Endometrial microvascular endothelial cells (primary cell): Measurements from ENCODE around the gene ZNF540. TPM values are rescaled to one million over a fixed set of nuclear protein-coding genes. Genes with fewer than 3 reads are reported as not detected.
"Not testable (repeated sequence)": the region's sequence is repeated elsewhere in the genome, so short reads cannot be mapped to it uniquely, and the experiment has no call there.

Experiments
- in situ Hi-C: cut with HindIII; loops from 2 replicates; pipeline ENCODE4 v1.10.0; 2017; ENCODE audit warnings: low sequenced_read_pairs, low pct_unique_long_range_greater_than_20kb; ENCODE audit errors: inconsistent ontology term
- total RNA-seq: library from RNA; depleted of rRNA; stranded (reverse); fragments of >200 nt; gene quantifications from one replicate; pipeline ENCODE4 v1.2.3, GENCODE V29; 2015; ENCODE audit errors: inconsistent ontology term

ZNF540 gene
- not detected for total RNA-seq

GRCh38 chr19:37594304-37594981 is at the start of gene ZNF540, which contains the start of gene ZNF571:
Gene ZNF540 (plus strand): TSS chr19:37594876. CDS start chr19:37598448, 3,572 bp downstream.
Gene ZNF571 (minus strand): TSS chr19:37594792. CDS start chr19:37586676, 8,116 bp downstream.
- in situ Hi-C loops = no loop called here

- in situ Hi-C loops = no loop called here
These were observed 43.3 kb upstream of the ZNF540 start for GRCh38 chr19:37551129-37551993.

DNA sequence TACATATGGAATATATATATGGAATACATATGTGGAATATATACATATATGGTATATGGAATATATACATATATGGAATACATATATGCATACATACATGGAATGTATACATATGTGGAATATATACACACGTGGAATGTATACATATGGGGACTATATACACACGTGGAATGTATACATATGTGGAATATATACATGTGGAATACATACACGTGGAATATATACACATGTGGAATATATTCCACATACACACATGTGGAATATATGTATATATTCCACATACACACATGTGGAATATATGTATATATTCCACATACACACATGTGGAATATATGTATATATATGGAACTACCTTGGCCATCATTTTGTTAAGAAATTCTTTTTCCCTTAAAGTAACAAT is 31.2 kb upstream of the ZNF540 start:
- in situ Hi-C loops = no loop called here

DNA sequence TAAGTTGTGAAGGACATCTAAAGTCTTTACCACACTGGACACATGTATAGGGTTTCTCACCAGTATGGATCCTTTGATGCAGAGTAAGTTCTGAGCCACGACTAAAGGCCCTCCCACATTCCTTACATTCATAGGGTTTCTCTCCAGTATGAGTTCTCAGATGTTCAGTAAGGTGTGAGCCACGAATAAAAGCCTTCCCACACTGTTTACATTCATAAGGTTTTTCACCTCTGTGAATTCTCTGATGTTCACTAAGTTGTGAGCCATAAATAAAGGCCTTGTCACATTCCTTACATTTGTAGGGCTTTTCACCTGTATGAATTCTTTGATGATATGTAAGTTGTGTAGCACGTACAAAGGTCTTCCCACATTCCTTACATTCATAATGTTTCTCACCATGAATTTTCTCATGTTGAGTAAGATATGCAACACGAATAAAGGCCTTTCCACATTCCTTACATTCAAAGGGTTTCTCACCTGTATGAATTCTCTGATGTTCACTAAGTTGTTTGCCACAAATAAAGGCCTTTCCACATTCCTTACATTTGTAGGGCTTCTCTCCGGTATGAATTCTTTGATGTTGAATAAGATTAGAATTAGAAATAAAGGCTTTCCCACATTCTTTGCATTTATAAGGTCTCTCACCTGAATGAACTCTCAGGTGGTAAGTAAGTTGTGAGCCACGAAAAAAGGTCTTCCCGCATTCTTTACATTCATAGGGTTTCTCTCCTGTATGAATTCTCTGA is 29.9 kb upstream of the ZNF540 start:
- in situ Hi-C loops = no loop called here

DNA sequence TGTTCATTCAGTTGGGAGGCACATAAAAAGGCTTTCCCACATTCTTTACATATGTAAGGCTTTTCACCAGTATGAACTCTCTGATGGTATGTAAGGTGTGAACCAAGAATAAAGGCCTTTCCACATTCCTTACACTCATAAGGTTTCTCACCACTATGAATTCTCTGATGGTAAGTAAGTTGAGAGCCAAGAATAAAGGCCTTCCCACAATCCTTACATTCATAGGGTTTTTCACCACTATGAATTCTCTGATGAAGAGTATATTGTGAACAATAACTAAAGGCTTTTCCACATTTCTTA is 29.4 kb upstream of the ZNF540 start:
- in situ Hi-C loops = no loop called here

GRCh38 chr19:37572203-37572602 is 22.5 kb upstream of the ZNF540 start:
- in situ Hi-C loops = no loop called here

DNA sequence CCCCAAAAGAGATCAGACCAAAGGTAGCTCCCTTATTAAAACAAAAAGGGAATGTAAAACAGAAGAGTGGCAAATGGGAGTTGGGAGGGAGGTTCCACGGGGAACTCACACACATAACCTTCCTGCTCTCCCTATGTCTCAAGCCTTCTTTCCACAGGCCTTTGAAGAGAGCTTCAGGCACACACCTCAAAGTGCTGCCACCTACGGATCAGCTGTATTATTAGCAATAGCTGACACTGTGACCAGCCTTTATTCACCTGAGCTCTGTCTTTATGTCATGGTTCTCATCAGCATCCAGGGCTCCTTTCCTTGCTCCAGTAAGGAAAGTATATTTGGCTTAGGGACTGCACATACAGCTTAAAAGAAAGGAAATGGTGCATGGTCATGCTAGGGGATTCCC is 11.3 kb upstream of the ZNF540 start:
- in situ Hi-C loops = no loop called here

- in situ Hi-C loops = no loop called here
These were observed 726 bp upstream of the ZNF540 start for GRCh38 chr19:37593996-37594303.

DNA sequence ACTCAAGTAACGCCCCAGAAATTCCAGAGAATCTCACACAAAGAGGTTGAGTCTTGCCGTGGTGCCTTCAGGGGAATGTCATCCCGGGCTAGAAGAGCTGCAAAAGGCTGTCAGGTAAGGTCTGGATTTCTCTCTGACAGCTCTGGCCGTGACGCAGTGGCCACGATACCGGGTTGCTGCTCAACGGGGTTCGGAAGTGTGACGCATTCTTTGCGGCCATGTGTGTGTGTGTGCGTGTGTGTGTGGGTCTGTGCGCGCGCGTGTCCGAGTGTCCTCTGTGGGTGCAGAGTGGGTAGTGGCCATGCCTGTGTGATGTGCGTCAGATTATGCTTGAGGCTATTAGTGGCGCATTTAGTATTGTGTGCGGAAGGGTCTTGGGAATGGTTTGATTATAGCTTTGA is 306 bp downstream of the ZNF540 start:
- in situ Hi-C loops = no loop called here

- in situ Hi-C loops = no loop called here
These were observed 40.7 kb downstream of the ZNF540 start for GRCh38 chr19:37635076-37636056.

GRCh38 chr19:37654118-37654517 is 59.4 kb downstream of the ZNF540 start:
- in situ Hi-C loops = no loop called here

DNA sequence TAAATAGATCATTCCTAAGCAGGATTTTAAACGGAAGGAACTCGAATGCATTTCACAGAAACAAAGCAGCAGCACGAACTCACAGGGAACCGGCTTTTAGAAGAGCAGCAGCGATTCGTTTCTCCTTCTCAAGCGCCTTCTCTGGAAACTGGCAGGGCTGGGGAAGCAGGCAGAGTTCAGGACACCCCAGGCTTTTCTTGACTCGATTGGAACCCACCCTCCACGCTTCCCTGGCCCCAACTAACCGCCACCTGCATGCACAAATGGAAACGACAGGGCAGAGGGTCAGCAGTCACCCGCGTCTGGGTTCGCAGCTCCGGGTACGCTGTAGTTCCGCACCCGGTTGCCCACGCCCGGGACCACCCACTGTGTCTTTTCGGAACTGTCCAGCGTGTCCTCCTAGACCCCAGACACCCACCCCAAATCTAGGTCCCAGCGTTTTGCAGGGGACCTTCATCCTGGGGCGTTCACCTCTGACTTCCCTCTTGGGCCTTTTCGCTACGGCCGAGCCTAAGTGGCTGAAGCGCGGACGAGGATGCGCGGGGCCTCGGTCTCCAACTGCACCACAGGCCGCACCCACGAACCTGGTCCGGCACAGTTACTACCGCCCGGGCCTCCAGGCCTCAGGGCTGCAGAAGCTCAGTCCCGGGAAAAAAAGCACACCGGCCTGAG is 60.1 kb downstream of the ZNF540 start:
- in situ Hi-C loops = no loop called here

- in situ Hi-C loops = no loop called here
These were observed 60.6 kb downstream of the ZNF540 start, which contains the start of gene ZFP30 for GRCh38 chr19:37655301-37655688. Gene ZFP30 (minus strand): TSS chr19:37655465. CDS start chr19:37647822, 7,643 bp downstream.

GRCh38 chr19:37655689-37656371 is 61.2 kb downstream of the ZNF540 start:
- in situ Hi-C loops = no loop called here

GRCh38 chr19:37657157-37657556 is 62.5 kb downstream of the ZNF540 start:
- in situ Hi-C loops = not testable (repeated sequence)
